DOHH2 (cell line): Measurements from ENCODE around the gene RIN1.

ENCODE experiments used
- H3F3A ChIP-seq: fragments of 200-600 bp; sonication (generic), shearing (Covaris generic); 2 replicates; pipeline ENCODE4 v1.6.0; 2016; ENCODE audit warnings: antibody characterized with exemption, mild to moderate bottlenecking; ENCODE audit not compliant: control insufficient read depth, insufficient read depth
- H3K27ac ChIP-seq: fragments of 200-600 bp; sonication (generic); 2 replicates; pipeline ENCODE4 v1.5.1; 2014; ENCODE audit warnings: low read depth, mild to moderate bottlenecking, low read length, moderate library complexity
- H3K27me3 ChIP-seq: fragments of 200-600 bp; sonication (generic); 2 replicates; pipeline ENCODE4 v1.6.1; 2014; ENCODE audit warnings: mild to moderate bottlenecking, low read length, mixed read lengths; ENCODE audit not compliant: control insufficient read depth
- H3K36me3 ChIP-seq: fragments of 200-600 bp; sonication (generic); 2 replicates; pipeline ENCODE4 v1.6.1; 2014; ENCODE audit warnings: mild to moderate bottlenecking, low read length, moderate library complexity, mixed read lengths; ENCODE audit not compliant: control insufficient read depth
- H3K4me1 ChIP-seq: fragments of 200-600 bp; sonication (generic); 2 replicates; pipeline ENCODE4 v1.6.1; 2014; ENCODE audit warnings: mild to moderate bottlenecking, low read length, mixed read lengths; ENCODE audit not compliant: control insufficient read depth
- H3K4me2 ChIP-seq: fragments of 200-600 bp; sonication (generic); 2 replicates; pipeline ENCODE4 v1.6.0; 2014; ENCODE audit warnings: mild to moderate bottlenecking, low read length, moderate library complexity
- H3K4me3 ChIP-seq: fragments of 200-600 bp; sonication (generic); 2 replicates; pipeline ENCODE4 v1.5.1; 2014; ENCODE audit warnings: mild to moderate bottlenecking, low read length, mixed read lengths
- H3K79me2 ChIP-seq: fragments of 200-600 bp; sonication (generic); 2 replicates; pipeline ENCODE4 v1.6.1; 2014; ENCODE audit warnings: mild to moderate bottlenecking, low read length, mixed read lengths; ENCODE audit not compliant: control insufficient read depth
- H3K9me2 ChIP-seq: fragments of 200-600 bp; sonication (generic); replicated peaks from 2 replicates; pipeline ENCODE4 v1.6.1; 2014; ENCODE audit warnings: mild to moderate bottlenecking, low read length, mixed read lengths; ENCODE audit not compliant: control insufficient read depth
- H3K9me3 ChIP-seq: fragments of 200-600 bp; sonication (generic); 2 replicates; pipeline ENCODE4 v1.6.1; 2014; ENCODE audit warnings: antibody characterized with exemption, low read length, mixed read lengths; ENCODE audit not compliant: control insufficient read depth, insufficient read depth
- H4K20me1 ChIP-seq: fragments of 200-600 bp; sonication (generic); 2 replicates; pipeline ENCODE4 v1.6.0; 2014; ENCODE audit warnings: low read depth, mild to moderate bottlenecking, antibody characterized with exemption, low read length, moderate library complexity; ENCODE audit not compliant: control insufficient read depth, insufficient read depth
- CTCF ChIP-seq: fragments of 200-600 bp; sonication (generic); IDR thresholded peaks from one replicate; pipeline ENCODE4 v1.5.1; 2014; ENCODE audit warnings: antibody characterized with exemption, mild to moderate bottlenecking, low read depth, low read length; ENCODE audit not compliant: poor library complexity, severe bottlenecking
- EZH2phosphoT487 ChIP-seq: fragments of 200-600 bp; sonication (generic); IDR thresholded peaks from 2 replicates; pipeline ENCODE4 v1.6.1; 2017; ENCODE audit warnings: borderline replicate concordance, mild to moderate bottlenecking, antibody characterized with exemption, low read length, moderate library complexity, mixed read lengths

The RIN1 gene

GRCh38 chr11:66290330-66290621 lies 46.0 kb downstream of the RIN1 start:
- Histone ChIP-seq H3K79me2 (peaks cover 17% of the 10 kb centered on the region), H3F3A (no peaks in the 10 kb centered on the region), H4K20me1 (no peaks in the 10 kb centered on the region), H3K4me3 (peak overlapping the region; percentile 95), H3K4me1 (peaks cover 19% of the 10 kb centered on the region), H3K27me3 (peaks cover 12% of the 10 kb centered on the region), H3K36me3 (peaks cover 4% of the 10 kb centered on the region), H3K9me2 (no peaks in the 10 kb centered on the region), H3K27ac (no peak overlapping the region), H3K4me2 (peak overlapping the region; percentile 87), H3K9me3 (no peaks in the 10 kb centered on the region)
- TF ChIP-seq CTCF (no peak), EZH2phosphoT487 (no peak)

- Histone ChIP-seq H4K20me1 (no peaks in the 10 kb centered on the region), H3K79me2 (peaks cover 17% of the 10 kb centered on the region), H3K4me3 (peak overlapping the region; percentile 95), H3K9me2 (no peaks in the 10 kb centered on the region), H3K4me1 (peaks cover 21% of the 10 kb centered on the region), H3F3A (no peaks in the 10 kb centered on the region), H3K27ac (peak overlapping the region; percentile 38; the same call in 1 of the 2 replicates), H3K9me3 (no peaks in the 10 kb centered on the region), H3K36me3 (peaks cover 7% of the 10 kb centered on the region), H3K27me3 (peaks cover 12% of the 10 kb centered on the region), H3K4me2 (peak overlapping the region; percentile 87)
- TF ChIP-seq CTCF (no peak), EZH2phosphoT487 (no peak)
Observed at GRCh38 chr11:66289548-66290329, 46.5 kb downstream of the RIN1 start.

GRCh38 chr11:66288671-66289547 lies 47.3 kb downstream of the RIN1 start, which contains the start of gene YIF1A:
TSS of gene YIF1A (minus strand) at chr11:66289143. CDS start at chr11:66288985, 158 bp downstream.
- Histone ChIP-seq H3K36me3 (peaks cover 7% of the 10 kb centered on the region), H3K79me2 (peaks cover 17% of the 10 kb centered on the region), H3K4me3 (peak within 1 kb of the TSS; percentile 95), H3F3A (no peaks in the 10 kb centered on the region), H3K9me3 (no peaks in the 10 kb centered on the region), H3K27ac (peak within 1 kb of the TSS; percentile 41), H4K20me1 (no peaks in the 10 kb centered on the region), H3K4me2 (peak within 1 kb of the TSS; percentile 92), H3K4me1 (peaks cover 25% of the 10 kb centered on the region), H3K27me3 (peaks cover 12% of the 10 kb centered on the region), H3K9me2 (no peaks in the 10 kb centered on the region)
- TF ChIP-seq EZH2phosphoT487 (no peak), CTCF (peak; percentile 35)
